GM21723 (cell line): Measurements from ENCODE around the gene ZNF181.
"Not testable (repeated sequence)": the region's sequence is repeated elsewhere in the genome, so short reads cannot be mapped to it uniquely, and the experiment has no call there.

Experiments used
- ATAC-seq: cut with Tn5 transposase; IDR thresholded peaks from one replicate; pipeline ENCODE4 v1.9.1; 2021; ENCODE audit warnings: mild to moderate bottlenecking, moderate library complexity; ENCODE audit not compliant: unreplicated experiment

The ZNF181 gene

DNA sequence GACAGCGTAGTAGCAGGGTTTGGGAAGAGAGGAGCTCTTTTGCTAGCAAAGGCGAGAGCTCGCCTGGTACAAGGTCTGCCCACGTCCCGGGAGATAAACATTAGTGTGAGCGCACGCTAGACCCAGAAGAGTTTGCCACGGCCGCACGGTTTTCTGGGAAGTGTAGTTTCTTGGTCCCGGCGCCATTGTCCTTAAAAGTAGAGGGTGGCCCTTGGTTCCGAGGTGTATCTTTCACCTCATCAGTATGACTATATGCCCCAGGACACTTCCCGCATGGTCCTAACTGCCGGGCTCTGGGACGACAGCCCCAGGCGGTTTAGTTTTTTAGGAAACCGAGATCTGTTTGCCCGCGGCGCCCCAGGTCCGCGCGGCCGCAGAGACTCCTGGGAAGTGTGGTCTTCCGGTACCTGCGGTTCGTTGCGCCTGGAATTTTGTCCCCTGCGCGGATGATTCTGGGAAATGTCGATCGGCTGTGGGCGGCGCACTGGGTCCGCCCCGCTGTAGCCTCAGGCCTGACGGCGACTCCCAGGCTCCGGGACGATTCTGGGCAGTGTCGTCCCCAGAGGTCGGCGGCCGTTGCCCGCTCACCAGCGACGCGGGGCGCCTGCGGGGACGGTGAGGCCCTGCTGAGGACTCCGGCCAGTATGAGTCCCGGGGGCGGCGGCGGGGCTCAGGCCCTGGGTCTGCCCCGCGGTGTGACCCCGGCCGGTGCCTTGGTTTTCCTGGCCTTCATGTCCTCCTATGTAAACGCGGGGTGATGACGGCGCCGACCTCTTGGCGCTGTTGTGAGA, at the start of gene ZNF181:
ZNF181 (plus strand) TSS at position 498 of the 791 bp plus-strand sequence. CDS start 795 bp downstream, outside the sequence.
- ATAC-seq = peak; percentile 78

- not testable (repeated sequence) for ATAC-seq
These were observed 48.8 kb upstream of the ZNF181 start for GRCh38 chr19:34685266-34685665.

- no peak for ATAC-seq
These were observed 47.6 kb upstream of the ZNF181 start for GRCh38 chr19:34686455-34686854.

GRCh38 chr19:34687348-34687747, 46.7 kb upstream of the ZNF181 start:
- ATAC-seq = no peak

DNA sequence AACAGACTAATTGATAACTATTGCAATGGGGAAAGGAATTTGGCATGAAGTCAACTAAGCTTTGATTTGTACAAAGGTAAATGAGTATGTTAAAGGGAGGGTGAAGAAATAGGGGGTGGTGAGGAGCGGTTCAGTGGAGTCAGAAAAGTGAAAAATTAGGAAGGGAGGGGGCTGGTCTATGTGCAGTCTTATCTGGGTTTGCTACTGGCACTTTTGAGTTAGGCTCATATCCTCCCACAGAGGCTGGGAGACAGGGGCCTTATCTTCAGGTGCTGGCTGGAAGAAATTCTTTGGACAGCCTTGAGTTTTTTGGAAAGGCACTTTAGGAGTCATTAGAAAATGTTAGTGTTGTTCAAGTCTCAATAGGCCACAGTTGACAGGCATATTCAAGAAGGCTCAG, 45.5 kb upstream of the ZNF181 start:
- no peak for ATAC-seq

- ATAC-seq = no peak
These were observed 43.7 kb upstream of the ZNF181 start for GRCh38 chr19:34690372-34690771.

GRCh38 chr19:34692549-34692948, 41.5 kb upstream of the ZNF181 start:
- ATAC-seq = no peak

DNA sequence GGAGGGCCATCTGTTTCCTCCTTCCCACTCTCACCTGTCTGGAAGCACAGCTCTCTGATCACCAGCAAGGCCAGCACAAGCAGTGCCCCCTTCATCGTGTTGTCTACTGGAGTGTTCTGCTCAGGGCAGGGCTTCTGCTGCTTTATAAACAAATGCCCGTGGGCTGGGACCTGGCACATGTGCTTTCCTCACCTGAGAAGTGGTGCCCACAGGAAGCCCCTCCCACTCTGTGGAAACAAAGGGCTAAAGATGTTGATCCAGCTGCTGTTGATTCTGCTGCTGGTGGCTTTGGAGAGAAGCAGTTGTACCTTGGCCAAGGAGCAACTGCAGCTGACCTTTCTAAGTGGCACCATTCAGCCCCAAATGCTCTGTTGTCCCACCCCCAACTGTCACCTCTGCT, 26.4 kb upstream of the ZNF181 start:
- no peak for ATAC-seq

DNA sequence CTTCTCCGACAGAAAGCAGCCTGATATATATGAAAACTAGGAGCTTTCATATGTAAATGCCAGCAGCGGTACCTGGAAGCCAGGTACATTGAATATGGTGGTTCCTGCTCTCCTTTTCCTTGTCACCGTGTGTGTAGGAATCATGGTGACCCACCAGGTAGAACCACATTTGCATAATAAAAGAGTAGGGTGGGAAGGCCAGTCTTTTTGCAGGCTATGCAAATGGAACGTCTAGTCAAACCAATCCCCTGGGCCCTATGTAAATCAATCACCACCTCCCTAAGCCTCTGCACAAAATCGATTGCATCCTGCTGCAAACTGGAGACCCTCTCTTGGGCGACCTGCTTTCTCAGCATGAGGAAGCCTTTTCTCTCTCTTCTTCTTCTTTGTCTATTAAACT, 22.2 kb upstream of the ZNF181 start:
- no peak for ATAC-seq

DNA sequence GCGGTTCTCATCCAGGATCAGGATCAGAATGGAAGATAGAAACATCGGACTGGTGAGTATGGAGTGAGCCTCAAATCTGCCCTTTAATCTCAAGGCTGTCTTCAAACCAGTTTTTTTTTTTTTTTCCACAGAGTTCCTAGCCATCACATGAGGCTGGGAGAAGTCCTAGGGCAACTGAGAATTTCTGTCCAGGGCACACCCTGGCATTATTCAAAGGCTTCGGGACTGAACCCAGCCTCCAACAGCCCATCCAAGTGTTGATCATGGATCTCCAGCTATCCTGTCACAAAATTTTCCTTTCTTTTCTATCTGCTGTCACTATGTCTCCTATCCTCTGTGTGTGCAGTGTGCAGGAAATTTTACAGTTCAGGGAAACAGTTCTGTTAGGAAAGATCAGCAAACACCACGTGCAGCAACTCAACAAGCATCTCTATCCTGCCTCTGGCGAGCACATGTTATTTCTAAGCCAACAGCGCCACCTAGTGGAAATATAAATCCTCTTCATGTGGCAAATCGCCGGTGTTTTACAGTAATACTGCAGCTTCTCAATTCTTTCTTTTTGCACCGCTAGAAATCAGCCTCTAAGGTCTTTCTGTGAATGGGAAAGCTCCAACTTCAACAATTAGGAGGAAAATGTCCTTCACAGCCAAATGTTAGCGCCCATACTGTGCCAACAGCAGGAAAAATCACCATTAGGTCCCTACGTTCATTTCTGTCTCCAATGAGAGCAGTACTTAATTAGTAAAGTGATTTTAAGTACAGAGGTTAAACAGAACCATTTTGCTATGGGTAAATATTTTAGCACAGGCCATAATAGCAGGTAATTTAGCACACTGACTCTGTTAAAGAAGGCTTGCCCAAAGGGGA, 21.4 kb upstream of the ZNF181 start:
- ATAC-seq = no peak

- ATAC-seq = no peak
These were observed 20.8 kb upstream of the ZNF181 start for GRCh38 chr19:34713262-34713637.

DNA sequence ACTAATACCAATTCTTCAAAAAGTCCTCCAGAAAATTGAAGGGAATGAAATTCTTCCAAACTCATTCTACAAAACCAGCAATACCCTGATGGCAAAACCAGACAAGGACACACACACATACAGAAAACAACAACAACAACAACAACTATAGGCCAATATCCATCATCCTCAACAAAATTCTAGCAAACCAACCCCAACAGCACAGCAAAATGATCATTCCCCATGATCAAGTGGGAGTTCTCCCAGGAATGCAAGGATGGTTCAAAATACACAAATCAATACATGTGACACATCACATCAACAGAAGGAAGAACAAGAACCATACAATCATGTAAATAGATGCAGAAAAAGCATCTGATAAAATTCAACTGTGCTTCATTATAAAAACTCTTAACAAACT, 18.7 kb upstream of the ZNF181 start:
- no peak for ATAC-seq

GRCh38 chr19:34722353-34722752, 11.7 kb upstream of the ZNF181 start:
- no peak for ATAC-seq

DNA sequence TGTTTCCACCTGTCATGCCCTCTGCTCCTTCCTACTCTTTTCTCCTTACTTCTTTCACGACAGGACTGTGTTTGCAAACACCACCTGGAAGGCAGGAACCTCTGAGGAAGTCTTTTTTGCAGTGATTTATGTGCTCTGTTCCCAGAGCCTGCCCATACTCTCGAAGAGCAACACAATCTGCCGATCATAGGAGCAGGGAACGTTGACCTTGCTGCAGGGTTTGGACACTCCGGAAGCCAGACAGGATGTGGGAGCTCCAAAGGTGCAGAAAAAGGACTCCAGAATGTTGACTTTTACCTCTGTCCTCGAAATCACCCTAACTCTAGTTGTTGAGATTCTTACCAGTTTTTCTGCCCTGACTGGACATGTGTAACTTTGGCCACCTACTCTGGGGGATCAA, 8.6 kb upstream of the ZNF181 start:
- no peak for ATAC-seq

GRCh38 chr19:34731019-34731829, 2.8 kb upstream of the ZNF181 start:
- ATAC-seq = no peak

GRCh38 chr19:34731964-34732363, 2.1 kb upstream of the ZNF181 start:
- no peak for ATAC-seq

- ATAC-seq = no peak
These were observed 1.3 kb upstream of the ZNF181 start for GRCh38 chr19:34732612-34733211.

DNA sequence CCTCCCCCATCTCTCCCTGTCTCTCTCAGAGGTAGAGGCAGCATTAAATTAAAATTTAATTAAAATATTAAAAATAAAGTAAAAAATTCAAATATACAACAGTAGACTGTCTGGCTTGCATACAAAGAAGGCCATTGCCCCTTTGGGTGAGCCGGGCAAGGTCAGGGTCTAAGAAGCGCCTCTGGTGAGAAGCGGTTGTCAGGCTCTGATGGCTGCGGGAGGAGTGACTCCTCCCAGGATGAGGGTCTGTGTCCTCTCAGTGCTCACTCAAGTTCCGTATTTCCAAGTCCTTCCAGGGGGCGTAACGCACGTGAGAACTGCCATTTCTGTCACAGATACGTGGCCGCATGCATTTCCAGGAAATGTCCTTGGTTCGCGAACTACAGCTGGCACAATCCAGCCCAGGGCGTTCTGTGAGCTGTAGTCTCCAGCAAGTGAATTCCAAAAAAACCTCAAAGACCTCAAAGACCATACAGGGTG, 737 bp upstream of the ZNF181 start:
- ATAC-seq = peak; percentile 6

DNA sequence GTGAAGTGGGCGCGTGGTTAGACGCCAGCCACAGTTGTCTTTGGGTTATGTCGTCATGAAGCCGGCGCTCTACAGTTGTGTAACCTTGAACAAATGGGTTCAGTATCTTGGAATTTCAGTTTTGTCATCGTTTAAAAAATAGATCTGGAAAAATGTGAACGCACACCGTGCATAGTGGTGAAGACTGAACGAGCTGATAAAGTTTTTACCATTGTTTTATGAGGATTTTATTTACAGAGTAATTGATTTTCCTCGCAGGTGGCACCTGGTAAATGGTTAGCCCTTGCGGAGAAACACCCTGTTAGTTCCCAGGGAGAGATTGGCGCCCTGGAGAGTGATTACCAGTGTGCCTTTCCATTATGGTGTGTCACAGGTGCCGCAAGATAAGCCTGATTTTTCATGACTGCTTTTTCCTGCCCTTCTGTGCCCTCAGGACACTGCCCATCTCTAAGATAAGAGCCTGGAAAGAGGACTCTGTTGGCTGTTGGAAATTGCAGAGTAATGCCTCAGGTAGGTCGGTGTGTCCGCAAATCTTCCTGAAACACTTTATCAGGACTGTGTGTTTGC, 577 bp downstream of the ZNF181 start:
- no peak for ATAC-seq
